Activated CD4-positive, alpha-beta T cell treated with anti-CD3 and anti-CD28 coated beads for 24 hours (primary cell): ENCODE results near the gene ERICH4.
A peak's percentile ranks its signal among the peaks of the same experiment; 100 is the strongest.
"Not testable (repeated sequence)": the region's sequence is repeated elsewhere in the genome, so short reads cannot be mapped to it uniquely, and the experiment has no call there.

ENCODE experiments used
- DNase-seq, 2 donors: peaks; one replicate each; pipeline ENCODE4 v3.0.0-alpha.2; 2020; ENCODE audit warnings: low read depth in 2 of 2

ERICH4 gene, protein sequence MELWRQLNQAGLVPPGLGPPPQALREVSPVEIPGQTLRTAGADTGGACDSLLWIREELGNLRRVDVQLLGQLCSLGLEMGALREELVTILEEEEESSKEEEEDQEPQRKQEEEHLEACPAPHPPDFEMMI

DNA sequence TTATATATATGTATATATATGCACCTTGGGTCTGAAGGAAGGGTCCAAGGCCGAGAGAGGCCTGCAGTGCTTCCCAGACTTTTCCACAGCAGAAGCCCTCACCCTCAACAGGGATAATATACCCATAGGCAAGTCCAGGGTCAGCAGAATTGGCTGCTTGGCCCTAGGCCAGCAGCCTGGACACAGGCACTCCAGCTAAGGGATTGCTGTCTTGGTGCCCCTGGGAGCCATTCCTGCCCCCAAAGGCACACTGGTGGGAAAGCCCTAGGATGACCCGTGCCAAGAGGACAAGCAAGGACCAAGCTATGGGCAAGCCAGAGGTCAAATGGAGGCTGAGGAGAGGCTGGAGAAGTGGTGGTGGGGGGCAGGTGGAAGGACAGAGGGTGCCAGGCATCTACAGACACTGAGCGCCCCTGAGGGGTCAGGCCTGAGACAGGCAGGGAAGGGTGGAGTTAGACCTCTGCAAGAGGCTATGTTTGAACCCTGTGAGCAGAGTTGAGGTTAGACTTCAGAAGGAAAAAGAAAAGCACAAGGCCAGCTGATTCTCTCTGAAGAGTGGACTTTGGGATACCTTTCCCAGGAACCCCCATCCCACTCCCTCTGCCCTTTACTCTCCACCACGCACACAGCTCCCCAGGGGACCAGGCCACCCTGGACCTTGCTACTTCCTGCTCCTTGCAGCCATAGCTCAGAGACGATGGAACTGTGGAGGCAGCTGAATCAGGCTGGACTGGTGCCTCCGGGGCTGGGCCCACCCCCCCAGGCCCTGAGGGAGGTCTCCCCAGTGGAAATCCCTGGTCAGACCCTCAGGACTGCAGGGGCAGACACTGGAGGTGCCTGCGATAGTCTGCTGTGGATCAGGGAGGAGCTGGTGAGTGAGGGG is at the start of gene ERICH4:
Gene ERICH4, plus strand, starts transcription at position 684 of the 883 bp plus-strand sequence. Its CDS starts 14 bp downstream, at position 698.
- DNase-seq, result no peak

DNA sequence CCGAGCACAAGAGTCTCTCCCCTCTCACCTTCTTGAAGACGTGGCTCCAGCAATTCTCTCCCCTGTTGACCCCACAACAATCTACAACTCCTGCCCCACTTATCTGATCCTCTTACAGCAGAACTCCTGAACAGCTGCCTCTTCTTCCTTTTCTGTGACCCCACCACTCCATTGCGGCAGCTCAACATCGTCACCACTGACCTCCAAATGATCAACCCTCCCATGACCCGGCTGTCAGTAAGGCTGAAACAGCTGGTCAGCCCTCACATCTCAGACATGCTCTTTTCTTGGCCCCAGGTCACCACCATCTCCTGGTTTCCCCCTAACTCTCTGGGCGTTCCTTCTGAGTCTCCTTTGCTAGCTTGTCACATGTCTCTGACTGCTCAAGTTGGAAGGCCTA is 47.6 kb upstream of the ERICH4 start:
- DNase-seq, result no peak

DNA sequence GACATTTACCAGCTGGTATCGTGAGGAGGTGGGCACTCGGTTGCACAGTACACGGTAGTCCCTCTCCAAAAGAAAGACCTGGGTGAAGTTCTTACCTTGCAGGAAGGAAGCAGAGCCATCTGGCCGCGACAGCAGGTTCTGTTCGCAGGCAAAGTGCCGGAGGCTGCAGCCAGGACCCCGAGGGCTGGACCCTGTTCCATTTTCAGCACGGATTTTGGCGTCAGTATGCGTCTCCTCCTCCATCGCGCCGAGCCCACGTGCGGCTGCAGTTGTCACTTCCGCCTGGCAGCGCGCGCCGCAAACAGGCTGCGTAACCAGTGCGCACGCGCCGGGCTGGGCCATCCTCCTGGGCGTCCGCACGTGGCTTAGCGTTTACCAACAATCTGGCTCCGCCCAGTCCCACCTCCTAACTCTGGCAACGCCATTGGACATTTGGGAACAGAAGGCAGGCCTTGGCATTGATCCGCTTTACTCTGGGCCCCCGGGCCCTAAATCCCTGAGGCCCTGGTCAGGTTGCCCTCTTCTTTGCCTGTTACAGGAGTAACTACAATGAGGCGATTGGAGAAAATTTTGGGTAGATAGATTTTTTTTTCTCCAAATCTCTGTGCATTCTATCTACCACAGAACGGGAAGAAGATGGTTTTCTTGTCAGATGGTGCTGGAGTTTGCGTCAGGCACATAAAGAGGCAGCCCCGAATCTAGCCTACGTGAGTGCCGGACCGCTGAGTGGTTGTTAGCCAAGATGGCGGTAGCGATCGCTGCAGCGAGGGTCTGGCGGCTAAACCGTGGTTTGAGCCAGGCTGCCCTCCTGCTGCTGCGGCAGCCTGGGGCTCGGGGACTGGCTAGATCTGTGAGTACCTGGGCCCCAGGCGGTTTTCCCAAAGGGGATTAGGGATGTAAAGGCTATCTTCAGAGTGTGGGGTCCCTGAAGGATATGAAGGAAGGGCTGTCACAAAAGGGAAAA is 45.6 kb upstream of the ERICH4 start, which contains the start of the genes BCKDHA and EXOSC5:
Gene BCKDHA, plus strand, starts transcription at position 733 of the 964 bp plus-strand sequence. Its CDS starts 10 bp downstream, at position 743.
Gene EXOSC5, minus strand, starts transcription at position 274 of the 964 bp plus-strand sequence. Its CDS starts 31 bp downstream, at position 243.
- peak; percentile 98 for DNase-seq

DNA sequence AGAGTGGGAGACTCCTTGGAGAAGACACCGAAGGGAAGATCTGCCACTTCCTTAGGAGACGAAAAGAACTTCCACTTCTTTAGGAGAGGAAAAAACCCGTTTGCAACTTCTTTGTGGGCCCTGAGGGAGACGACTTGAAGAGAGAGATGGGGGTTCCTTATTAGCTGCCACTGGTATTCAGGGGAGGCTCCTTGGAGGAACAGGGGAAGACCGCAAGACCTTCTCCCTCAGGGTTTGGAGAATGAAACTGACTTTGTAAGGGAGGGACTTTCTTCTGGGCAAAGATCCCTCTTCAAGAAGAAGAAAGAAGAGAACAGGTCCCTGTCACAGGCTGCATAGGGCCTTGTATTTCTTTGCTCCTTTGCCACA is 44.9 kb upstream of the ERICH4 start:
- DNase-seq, result no peak

DNA sequence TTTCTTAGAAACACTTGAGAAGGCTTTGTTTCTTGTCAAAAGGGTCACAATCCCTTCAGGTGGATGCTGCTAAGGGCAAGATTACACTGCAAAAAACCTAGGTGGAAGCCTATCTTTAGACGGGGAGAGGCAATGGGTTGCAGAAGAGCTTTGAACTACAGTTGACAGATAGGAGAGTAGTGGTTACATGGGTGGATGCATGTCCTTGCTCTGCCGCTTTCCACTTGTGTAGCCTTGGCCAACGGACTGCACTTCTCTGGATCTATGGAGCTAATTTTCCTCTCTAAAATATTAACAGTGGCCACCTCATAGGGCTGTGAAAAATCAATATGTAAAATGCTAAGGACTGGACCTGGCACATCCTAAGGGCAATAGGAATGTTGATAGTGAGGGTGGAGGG is 44.4 kb upstream of the ERICH4 start:
- no peak for DNase-seq

DNA sequence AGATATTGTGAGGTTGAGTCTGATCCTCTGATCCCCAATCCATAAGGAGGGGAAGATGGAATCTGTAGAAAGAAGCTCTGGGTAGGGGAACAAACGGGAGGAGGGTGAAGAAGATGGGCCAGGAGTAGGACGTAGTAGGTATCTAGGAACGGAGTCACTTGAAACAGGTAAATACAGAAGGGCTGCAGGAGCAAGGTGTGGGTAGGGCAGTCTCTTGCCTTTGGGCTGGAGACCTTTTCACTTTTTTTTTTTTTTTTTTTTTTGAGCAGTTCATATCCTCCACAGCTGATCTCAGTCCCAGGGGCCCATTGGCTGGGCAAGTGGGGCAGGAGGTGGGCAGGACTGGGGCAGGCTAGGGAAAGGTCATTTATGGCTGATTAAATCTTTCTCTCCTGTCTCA is 43.9 kb upstream of the ERICH4 start:
- DNase-seq, result no peak

DNA sequence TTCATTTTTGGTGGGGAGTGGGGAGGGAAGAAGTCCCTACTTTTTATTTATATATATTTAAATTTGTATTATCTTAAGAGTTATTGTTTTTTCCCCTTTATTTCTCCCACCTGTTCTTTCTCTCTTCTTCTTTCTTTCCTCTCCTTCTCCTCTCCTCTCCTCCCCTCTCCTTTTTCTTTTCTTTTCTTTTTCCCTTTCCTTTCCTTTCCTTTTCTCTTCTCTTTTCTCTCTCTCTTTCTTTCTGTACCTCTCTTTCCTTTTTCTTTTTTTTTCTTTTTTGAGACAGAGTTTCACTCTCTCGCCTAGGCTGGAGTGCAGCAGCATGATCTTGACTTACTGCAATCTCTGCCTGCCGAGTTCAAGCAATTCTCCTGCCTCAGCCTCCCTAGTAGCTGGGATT is 43.4 kb upstream of the ERICH4 start:
- DNase-seq, result no peak

DNA sequence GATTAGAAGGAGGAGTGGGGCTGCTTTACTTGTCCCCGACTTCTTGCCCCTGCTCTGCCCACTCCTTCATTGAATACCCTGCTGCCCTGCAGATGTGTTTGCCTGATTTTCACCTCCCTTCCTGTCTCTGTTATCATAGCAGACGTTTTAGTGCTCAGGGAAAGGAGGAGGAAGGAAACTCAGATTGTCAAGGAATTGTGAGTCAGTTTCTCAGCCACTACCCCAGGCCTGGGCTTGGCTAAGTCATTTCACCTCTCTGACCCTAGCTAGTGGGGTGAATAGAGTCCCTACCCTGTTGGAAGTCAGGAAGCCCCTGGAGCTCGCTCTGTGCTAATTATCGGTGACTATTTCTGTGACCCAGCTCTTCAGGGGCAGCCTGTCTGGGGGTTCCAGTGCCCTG is 41.5 kb upstream of the ERICH4 start:
- DNase-seq, result no peak

DNA sequence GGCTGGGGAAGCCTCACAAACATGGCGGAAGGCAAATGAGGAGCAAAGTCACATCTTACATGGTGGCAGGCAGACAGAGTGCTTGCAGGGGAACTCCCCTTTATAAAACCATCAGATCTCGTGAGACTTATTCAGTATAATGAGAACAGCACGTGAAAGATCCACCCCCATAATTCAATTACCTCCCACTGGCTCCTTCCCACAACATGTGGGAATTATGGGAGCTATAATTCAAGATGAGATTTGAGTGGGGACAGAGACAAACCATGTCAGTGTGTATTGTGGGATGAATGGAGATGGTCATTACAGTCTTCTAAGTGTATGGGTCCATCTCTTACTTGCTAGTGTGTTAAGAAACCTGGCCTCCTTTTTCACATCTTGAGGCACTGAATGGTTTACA is 40.9 kb upstream of the ERICH4 start:
- no peak for DNase-seq

DNA sequence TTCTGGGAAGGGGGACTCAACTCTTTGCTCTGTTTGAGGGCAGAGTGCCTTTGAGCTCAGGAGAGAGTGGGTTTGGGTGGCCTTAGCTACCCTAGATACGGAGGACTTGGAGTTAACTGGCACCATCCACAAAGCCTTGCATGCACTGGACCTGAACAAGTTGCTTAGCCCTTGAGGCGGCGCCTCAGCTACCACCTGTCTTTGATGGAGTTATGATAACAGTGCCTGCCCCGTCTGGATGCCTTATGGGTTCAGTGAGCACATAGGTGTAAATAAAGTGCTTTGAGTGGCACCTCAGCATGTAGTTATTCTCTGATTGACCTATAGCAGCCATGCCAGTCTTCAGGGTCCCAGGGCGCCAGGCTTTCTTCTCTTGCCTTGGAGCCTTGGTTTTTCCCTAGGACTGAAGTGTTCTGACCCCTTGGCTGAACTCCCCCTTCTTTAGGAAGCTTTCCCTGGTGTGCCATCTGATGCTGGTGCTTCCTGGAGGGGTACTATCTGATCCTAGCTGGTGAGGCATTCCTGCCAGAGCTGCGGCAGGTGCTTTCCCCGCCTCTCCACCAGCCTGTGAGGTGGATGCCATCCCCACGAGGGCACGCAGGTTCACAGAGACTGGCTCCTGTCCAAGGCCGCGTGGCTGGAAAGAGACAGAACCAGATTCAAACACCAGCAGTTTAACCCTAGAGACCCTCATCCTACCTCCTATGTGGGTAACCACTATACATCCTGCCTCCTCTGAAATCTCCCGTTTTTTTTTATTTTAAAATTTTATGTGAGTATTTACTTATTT is 39.6 kb upstream of the ERICH4 start:
- DNase-seq, result no peak

DNA sequence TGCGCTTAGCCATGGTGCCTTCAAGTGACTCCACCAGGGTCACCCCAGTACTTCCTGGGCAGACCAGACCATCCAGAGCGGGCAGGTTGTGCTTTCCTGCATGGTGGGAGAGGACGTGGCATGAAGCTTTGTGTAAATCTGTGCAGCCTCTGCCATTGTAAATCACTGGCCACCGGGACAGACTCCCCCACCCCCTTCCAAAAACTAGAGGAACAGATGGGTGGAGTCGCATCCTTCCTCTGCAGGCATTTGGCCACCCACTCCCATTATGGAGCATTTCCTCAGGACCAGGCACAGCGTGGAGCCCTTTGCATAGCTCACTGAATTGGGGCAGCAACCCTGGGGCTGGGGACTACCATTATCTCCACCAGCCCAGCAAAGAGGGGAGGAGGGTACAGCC is 37.2 kb upstream of the ERICH4 start:
- DNase-seq, result no peak

DNA sequence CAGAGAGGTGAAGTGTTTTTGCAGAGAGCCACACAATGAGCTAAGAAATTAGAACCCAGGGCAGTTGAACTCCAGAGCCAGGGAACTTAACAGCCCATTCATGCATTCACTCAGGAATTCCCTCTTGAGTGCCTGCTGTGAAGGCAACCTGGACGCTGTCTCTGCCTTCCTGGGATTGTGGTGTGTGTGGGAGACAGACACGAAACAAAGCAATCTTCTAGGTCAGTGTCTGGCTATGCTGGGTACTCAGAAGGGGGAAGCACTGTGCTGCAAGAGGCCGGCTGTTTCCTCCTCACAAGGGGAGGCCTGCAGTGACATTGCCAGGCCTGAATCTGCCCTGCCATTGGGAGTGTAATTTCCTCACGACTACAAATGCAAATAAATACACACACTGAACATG is 35.7 kb upstream of the ERICH4 start:
- DNase-seq, result no peak

DNA sequence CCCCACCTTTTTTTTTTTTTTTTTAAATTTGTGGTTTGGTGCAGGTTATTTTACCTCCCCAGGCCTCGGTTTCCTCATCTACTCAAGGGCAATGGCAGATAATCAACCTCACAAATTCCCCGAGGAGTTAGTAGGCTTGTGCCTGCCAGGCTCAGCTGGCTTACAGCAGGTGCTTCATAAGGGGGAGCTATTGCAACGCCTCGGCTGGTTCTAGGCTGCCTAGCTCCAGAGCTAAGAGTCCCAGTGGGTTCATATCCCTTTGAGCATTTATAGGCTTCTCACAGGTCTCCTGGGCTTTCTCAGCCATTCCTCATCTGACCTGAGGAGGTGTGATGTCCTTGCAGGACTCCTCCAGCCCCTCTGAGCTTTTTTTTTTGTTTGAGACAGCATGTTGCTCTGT is 34.7 kb upstream of the ERICH4 start:
- DNase-seq, result no peak

DNA sequence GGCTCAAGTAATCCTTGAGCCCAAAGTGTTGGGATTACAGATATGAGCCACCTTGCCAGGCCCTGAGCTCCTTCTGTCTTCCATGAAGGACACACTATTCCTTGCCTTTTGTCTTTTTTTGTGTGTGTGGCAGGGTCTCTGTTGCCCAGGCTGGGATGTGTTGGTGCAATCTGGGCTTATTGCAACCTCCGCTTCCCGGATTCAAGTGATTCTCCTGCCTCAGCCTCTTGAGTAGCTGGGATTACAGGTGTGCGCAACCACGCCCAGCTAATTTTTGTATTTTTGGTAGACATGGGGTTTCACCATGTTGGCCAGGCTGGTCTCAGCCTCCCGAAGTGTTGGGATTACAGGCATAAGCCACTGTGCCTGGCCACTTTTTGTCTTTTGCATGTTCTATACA is 34.1 kb upstream of the ERICH4 start:
- DNase-seq, result not testable (repeated sequence)

DNA sequence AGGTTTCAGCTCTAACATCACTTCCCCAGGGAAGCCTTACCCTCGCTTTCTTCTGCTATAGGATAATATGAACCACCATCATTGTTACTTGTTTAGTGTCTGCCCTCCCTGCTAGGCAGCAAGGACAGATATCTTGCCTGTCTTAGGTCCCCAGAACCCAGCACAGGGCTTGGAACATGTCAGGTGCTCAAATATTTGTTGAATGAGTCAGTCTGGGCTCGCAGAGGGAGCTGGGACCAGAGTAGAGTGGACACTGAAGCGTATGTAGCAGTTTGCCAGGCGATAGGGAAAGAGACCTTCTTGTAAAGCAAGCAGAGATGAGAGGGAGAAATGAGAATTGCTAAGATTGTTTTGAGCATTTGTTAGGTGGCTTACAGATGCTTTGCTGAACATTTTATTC is 33.7 kb upstream of the ERICH4 start:
- no peak for DNase-seq

DNA sequence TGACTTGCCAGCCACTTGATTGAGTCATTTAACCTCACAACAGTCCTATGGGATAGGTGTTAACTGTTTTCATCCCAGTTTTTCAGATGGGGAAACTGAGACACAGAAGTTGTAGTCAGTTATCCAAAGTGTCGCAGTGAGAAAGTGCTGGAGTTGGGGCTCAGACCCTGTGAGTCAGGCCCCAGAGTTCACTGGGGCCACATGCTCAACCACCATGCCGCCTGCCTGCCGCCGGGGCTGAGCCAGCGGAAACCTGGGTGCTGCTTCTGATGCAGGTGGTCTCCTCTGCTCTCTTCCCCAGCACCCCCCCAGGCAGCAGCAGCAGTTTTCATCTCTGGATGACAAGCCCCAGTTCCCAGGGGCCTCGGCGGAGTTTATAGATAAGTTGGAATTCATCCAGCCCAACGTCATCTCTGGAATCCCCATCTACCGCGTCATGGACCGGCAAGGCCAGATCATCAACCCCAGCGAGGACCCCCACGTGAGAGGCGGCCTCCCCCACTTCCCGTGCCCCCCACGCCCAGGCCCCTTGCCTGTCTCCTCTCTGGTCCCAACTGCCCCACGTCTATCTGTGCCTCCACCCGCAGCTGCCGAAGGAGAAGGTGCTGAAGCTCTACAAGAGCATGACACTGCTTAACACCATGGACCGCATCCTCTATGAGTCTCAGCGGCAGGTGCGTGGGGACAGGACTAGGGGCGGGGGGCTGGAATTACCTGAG is 32.5 kb upstream of the ERICH4 start:
- no peak for DNase-seq

DNA sequence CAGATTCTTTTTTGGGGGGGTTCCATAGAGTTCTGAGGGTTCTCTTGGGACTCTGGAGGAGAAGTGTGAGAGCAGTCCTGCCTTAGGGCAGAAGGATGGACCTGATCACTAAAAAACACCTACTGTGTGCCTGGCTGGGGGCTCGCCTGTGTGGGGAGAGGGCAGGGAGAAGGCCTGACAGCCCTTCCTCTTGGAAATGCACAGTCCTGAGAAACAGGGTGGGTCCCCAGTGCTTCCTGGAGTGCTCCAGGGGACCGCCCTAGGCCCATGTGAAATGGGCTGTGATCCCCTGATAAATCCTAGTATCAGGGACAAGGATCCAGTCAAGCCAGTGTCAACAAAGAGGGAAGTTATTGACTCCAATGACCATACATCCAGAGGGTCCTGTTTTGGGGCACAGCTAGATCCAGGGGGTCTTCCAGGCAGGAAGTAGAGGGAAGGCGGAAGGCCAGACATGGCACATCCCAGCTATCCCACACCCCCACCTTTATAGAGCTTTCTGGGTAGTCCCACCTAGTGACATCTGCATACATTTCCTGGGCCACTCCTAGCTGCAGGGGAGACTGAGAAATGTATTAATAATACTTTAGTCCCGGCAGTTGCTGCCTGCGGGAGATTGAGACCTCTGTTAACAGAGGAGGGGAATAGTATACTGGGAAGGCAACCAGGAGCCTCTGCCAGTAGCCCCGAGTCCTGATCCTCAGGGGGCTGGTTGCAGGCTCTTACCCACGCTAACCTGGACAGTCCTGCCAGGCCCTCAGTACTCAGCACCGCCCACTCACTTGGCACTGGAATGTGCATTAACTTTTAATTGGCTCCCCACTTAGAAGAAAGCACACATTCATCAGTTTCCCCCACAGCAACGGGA is 31.6 kb upstream of the ERICH4 start:
- no peak for DNase-seq

DNA sequence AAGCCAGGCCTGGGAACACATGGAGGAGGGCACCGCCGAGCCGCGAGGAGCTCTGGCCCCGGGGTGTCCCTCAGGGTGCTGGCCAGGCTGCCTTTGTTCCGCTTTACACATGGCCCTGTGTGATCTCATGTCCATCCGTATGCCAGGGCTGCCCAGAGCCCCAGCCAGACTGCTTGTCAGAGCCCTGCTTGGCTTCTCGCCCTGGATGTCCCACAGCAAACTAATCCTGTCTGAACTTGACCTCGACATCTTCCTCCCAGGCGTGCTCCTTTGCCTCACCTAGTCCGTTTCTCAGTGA is 31.0 kb upstream of the ERICH4 start:
- DNase-seq, result no peak

DNA sequence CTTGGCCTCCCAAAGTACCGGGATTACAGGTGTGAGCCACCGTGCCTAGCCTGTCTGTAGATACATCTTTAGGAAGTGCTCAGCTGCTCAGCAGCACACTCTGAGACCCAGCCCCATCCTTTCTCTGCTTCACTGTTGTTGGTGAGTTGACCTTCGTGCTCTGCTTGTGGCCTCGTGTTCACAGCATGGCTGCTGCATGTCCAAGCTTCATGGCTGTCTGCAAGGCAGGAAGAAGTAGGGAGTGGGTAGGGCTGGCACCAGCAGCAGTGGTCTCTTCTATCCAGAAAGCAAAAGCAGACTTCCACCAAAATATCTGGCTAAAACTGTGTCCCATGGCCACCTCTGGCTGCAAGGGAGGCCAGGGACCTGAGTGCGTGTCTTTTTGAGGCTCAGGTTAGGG is 30.0 kb upstream of the ERICH4 start:
- no peak for DNase-seq

DNA sequence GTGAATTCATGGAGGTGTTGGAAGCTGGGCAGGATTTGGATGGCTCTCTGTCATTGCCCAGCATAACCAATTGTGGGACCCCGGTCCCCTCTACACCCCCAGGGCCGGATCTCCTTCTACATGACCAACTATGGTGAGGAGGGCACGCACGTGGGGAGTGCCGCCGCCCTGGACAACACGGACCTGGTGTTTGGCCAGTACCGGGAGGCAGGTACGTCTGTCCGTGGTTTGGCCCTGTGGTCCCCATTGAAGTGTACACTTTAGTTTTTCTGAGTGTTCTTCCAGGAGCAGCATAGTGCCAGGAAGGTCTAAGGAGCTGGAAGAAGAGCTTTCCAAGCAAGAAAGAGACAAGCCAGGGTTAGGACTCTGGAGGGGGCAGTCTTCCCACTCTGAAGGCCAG is 29.0 kb upstream of the ERICH4 start:
- DNase-seq, result no peak
